IMR-90 (cell line): Measurements from ENCODE around the gene CCSER1. TPM values are rescaled to one million over a fixed set of nuclear protein-coding genes. Genes with fewer than 3 reads are reported as not detected.
A peak's percentile ranks its signal among the peaks of the same experiment; 100 is the strongest.

ENCODE experiments used
- ATAC-seq: fragments of 200-7000 bp; cut with Tn5 transposase; 2 replicates; pipeline ENCODE4 v1.9.1; 2020; ENCODE audit warnings: low read depth, mild to moderate bottlenecking, moderate library complexity
- BruUV-seq: library from RNA; stranded (reverse); fragments of 400-500 nt; replicated peaks from 2 replicates; lab custom pipeline; 2021; lab: Mats Ljungman, UMichigan
- CTCF ChIA-PET: fragments of 300-600 bp; formaldehyde crosslinking; extraction: SDS; loops from one replicate; lab custom pipeline; 2021; ENCODE audit warnings: antibody characterized with exemption; lab: Yijun Ruan, JAX
- POLR2A ChIA-PET: fragments of 300-600 bp; sonication (Branson Sonifier 250); formaldehyde crosslinking; loops from one replicate; lab custom pipeline; 2022; ENCODE audit warnings: antibody characterized with exemption; ENCODE audit not compliant: unreplicated experiment; lab: Charles Lee
- DNase-seq: peaks from one replicate; pipeline ENCODE4 v3.0.0; 2013
- H2AFZ ChIP-seq: replicated peaks from 2 replicates; pipeline ENCODE3; 2013; ENCODE audit warnings: low read length, mild to moderate bottlenecking; ENCODE audit not compliant: poor library complexity
- H2AK5ac ChIP-seq: 2 replicates; pipeline ENCODE4 v1.6.1; 2013; ENCODE audit warnings: low read depth, low read length, inconsistent platforms
- H2AK9ac ChIP-seq: replicated peaks from 2 replicates; pipeline ENCODE3; 2013; ENCODE audit warnings: mild to moderate bottlenecking, low read depth, low read length, moderate library complexity; ENCODE audit not compliant: poor library complexity
- H2BK120ac ChIP-seq: 2 replicates; pipeline ENCODE4 v1.6.1; 2013; ENCODE audit warnings: low read depth, low read length, inconsistent platforms
- H2BK15ac ChIP-seq: 3 replicates; pipeline ENCODE4 v1.6.1; 2013; ENCODE audit warnings: low read depth, low read length, inconsistent platforms
- H2BK20ac ChIP-seq: 2 replicates; pipeline ENCODE4 v1.6.1; 2013; ENCODE audit warnings: low read depth, mild to moderate bottlenecking, inconsistent platforms, low read length, moderate library complexity
- H2BK5ac ChIP-seq: 2 replicates; pipeline ENCODE4 v1.6.1; 2013; ENCODE audit warnings: mild to moderate bottlenecking, low read depth, low read length, inconsistent platforms; ENCODE audit not compliant: poor library complexity, severe bottlenecking
- H3K14ac ChIP-seq: replicated peaks from 2 replicates; pipeline ENCODE4 v1.6.1; 2013; ENCODE audit warnings: low read depth, low read length, inconsistent platforms
- H3K18ac ChIP-seq: 2 replicates; pipeline ENCODE4 v1.6.1; 2013; ENCODE audit warnings: low read depth, low read length, control low read depth
- H3K23ac ChIP-seq: 2 replicates; pipeline ENCODE4 v1.6.1; 2013; ENCODE audit warnings: low read depth, low read length, inconsistent platforms
- H3K27ac ChIP-seq: 2 replicates; pipeline ENCODE4 v1.5.1; 2013; ENCODE audit warnings: mild to moderate bottlenecking, control low read depth, low read length; ENCODE audit not compliant: insufficient read depth
- H3K27me3 ChIP-seq: 2 replicates; pipeline ENCODE4 v1.6.1; 2013; ENCODE audit warnings: low read length; ENCODE audit not compliant: control insufficient read depth, insufficient read depth
- H3K36me3 ChIP-seq: 2 replicates; pipeline ENCODE4 v1.6.1; 2013; ENCODE audit warnings: low read length, mixed read lengths; ENCODE audit not compliant: control insufficient read depth, insufficient read depth
- H3K4ac ChIP-seq: 2 replicates; pipeline ENCODE4 v1.6.1; 2013; ENCODE audit warnings: low read depth, low read length, inconsistent platforms
- H3K4me1 ChIP-seq: 2 replicates; pipeline ENCODE4 v1.6.1; 2013; ENCODE audit warnings: low read length, mixed read lengths; ENCODE audit not compliant: control insufficient read depth, insufficient read depth
- H3K4me2 ChIP-seq: 2 replicates; pipeline ENCODE4 v1.6.1; 2013; ENCODE audit warnings: low read depth, mild to moderate bottlenecking, control low read depth, low read length, moderate library complexity
- H3K4me3 ChIP-seq: 2 replicates; pipeline ENCODE4 v1.5.1; 2013; ENCODE audit warnings: low read depth, mild to moderate bottlenecking, control low read depth, low read length, moderate library complexity; ENCODE audit not compliant: insufficient read depth
- H3K56ac ChIP-seq: 2 replicates; pipeline ENCODE4 v1.6.1; 2013; ENCODE audit warnings: low read length, inconsistent platforms; ENCODE audit not compliant: insufficient read depth; ENCODE audit errors: extremely low read depth
- H3K79me1 ChIP-seq, 2 experiments: 2 replicates each; pipeline ENCODE4 v1.6.1; 2013; ENCODE audit warnings: low read length in 2 of 2, inconsistent platforms in 1 of 2, low read depth in 1 of 2
- H3K9ac ChIP-seq: 2 replicates; pipeline ENCODE4 v1.6.1; 2013; ENCODE audit warnings: low read depth, low read length, control low read depth
- H3K9me1 ChIP-seq: 2 replicates; pipeline ENCODE4 v1.6.1; 2013; ENCODE audit warnings: low read length, inconsistent platforms; ENCODE audit not compliant: insufficient read depth
- H3K9me3 ChIP-seq: 2 replicates; pipeline ENCODE4 v1.6.1; 2013; ENCODE audit warnings: low read length; ENCODE audit not compliant: control insufficient read depth, insufficient read depth
- H4K20me1 ChIP-seq: 2 replicates; pipeline ENCODE4 v1.6.1; 2013; ENCODE audit warnings: low read length, inconsistent platforms; ENCODE audit not compliant: insufficient read depth
- H4K5ac ChIP-seq: 2 replicates; pipeline ENCODE4 v1.6.1; 2013; ENCODE audit warnings: mild to moderate bottlenecking, low read depth, low read length, control low read depth
- H4K8ac ChIP-seq, 2 experiments: 2 replicates each; pipeline ENCODE4 v1.6.1; 2013; ENCODE audit warnings: low read depth in 2 of 2, low read length in 2 of 2, control low read depth in 1 of 2, inconsistent platforms in 1 of 2
- H4K91ac ChIP-seq: 2 replicates; pipeline ENCODE4 v1.6.1; 2013; ENCODE audit warnings: low read depth, low read length, inconsistent platforms; ENCODE audit not compliant: insufficient read depth
- BHLHE40 ChIP-seq: fragments of 150-350 bp; IDR thresholded peaks from 2 replicates; pipeline ENCODE4 v1.6.1; 2016; ENCODE audit warnings: mild to moderate bottlenecking, low read depth, low read length
- CEBPB ChIP-seq: IDR thresholded peaks from 2 replicates; pipeline ENCODE4 v1.6.1; 2012; ENCODE audit warnings: low read depth, low read length, improper control_type of control experiment
- WGBS, 2 experiments: methylation state at CpG; one replicate each; pipeline versions ENCODE4 v1.1.5 to v1.1.7; 2013; ENCODE audit warnings: missing lambda C conversion rate in 2 of 2; ENCODE audit not compliant: insufficient read length in 1 of 2; ENCODE audit errors: extremely low coverage in 2 of 2; 5-methylcytosine and 5-hydroxymethylcytosine counted together
- dilution Hi-C: fragments of 300-500 bp; cut with HindIII; formaldehyde crosslinking; loops from one replicate; pipeline ENCODE4 v1.14.3; 2018; ENCODE audit warnings: low sequenced_read_pairs; ENCODE audit not compliant: unreplicated experiment
- in situ Hi-C: fragments of 300-500 bp; cut with MboI; formaldehyde crosslinking; loops from 3 replicates; pipeline ENCODE4 v1.14.3; 2019; ENCODE audit warnings: low sequenced_read_pairs, inconsistent platforms, mixed read lengths
- intact Hi-C: fragments of 100-400 bp; cut with micrococcal nuclease; formaldehyde crosslinking; loops from 2 replicates; pipeline ENCODE4 v1.10.0; 2022
- polyA plus RNA-seq, 3 experiments: library from polyadenylated mRNA; depleted of rRNA; stranded (reverse); fragments of >200 nt; gene quantifications; 2 replicates each; pipeline ENCODE4 v1.2.3, GENCODE V29; 2012; ENCODE audit warnings: low replicate concordance in 1 of 3
- total RNA-seq: library from RNA; depleted of rRNA; stranded (reverse); fragments of >200 nt; gene quantifications from 2 replicates; pipeline ENCODE4 v1.2.3, GENCODE V29; 2012

Gene CCSER1
- total and polyA plus RNA-seq, 2 of the 4 experiments (the other 2 are of a cell fraction) = not detected

- H2BK5ac ChIP-seq = no peak overlapping the region
- no TSS peak for BruUV-seq
- H3K9me3 ChIP-seq = no peaks in the 10 kb centered on the region
- no peaks in the 10 kb centered on the region for H3K27me3 ChIP-seq
- H3K4me2 ChIP-seq = no peak overlapping the region
- H2BK120ac ChIP-seq = no peak overlapping the region
- H2BK20ac ChIP-seq = no peak overlapping the region
- H3K27ac ChIP-seq = no peak overlapping the region
- H2AK5ac ChIP-seq = no peak overlapping the region
- H3K18ac ChIP-seq = no peak overlapping the region
- WGBS, 2 experiments = no CpG with 5 or more reads among the region's 3 CpGs
- no peak overlapping the region for H3K23ac ChIP-seq
- H4K8ac ChIP-seq = no peak overlapping the region
- DNase-seq (peak; percentile 69), ATAC-seq (peak; percentile 40)
- H4K20me1 ChIP-seq = no peaks in the 10 kb centered on the region
- intact Hi-C loops (no loop called here), dilution Hi-C loops (no loop called here), in situ Hi-C loops (no loop called here)
- H3K79me1 ChIP-seq = no peaks in the 10 kb centered on the region
- CTCF ChIA-PET = no interaction called here
- no peak overlapping the region for H2AK9ac ChIP-seq
- H3K9me1 ChIP-seq = no peaks in the 10 kb centered on the region
- no peak overlapping the region for H4K5ac ChIP-seq
- POLR2A ChIA-PET = no interaction called here
- TF ChIP-seq BHLHE40 (no peak), CEBPB (0 out of 2 replicates have a peak, but pooled peaks have one; percentile 5)
- H3K4me1 ChIP-seq = no peaks in the 10 kb centered on the region
- no peak overlapping the region for H3K14ac ChIP-seq
- H3K36me3 ChIP-seq = no peaks in the 10 kb centered on the region
- no peak overlapping the region for H3K4ac ChIP-seq
- H2AFZ ChIP-seq = no peak overlapping the region
- no peak overlapping the region for H3K4me3 ChIP-seq
- H2BK15ac ChIP-seq = no peak overlapping the region
- H3K9ac ChIP-seq = no peak overlapping the region
- no peak overlapping the region for H4K91ac ChIP-seq
- H3K56ac ChIP-seq = no peak overlapping the region
Measured at GRCh38 chr4:90958256-90958895, 831.2 kb downstream of the CCSER1 start.
